ENCODE measurements around the gene CDR2.
"Not testable (repeated sequence)": the region's sequence is repeated elsewhere in the genome, so short reads cannot be mapped to it uniquely, and the experiment has no call there.

Gene CDR2

GRCh38 chr16:22352723-22353122 is 21.7 kb downstream of the CDR2 start:
- no peak for DNase-seq (ENCODE audit: low read depth)

DNA sequence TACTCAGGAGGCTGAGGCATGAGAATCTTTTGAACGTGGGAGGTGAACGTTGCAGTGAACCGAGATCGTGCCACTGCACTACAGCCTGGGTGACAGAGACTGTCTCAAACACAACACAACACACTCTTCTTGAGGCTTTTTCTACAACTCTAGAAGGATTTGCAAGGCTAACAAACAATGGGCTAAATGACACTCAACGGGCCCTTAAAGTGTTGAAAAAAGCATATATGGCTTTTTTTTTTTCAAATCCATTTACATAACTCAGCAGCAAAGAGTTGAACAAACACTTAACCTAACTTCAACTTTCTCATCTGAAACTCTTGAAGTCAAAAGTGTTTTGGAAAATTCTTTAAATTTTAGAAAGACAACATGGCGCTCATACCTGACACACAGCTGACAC is 22.3 kb downstream of the CDR2 start:
- no peak for DNase-seq (ENCODE audit: low read depth)

DNA sequence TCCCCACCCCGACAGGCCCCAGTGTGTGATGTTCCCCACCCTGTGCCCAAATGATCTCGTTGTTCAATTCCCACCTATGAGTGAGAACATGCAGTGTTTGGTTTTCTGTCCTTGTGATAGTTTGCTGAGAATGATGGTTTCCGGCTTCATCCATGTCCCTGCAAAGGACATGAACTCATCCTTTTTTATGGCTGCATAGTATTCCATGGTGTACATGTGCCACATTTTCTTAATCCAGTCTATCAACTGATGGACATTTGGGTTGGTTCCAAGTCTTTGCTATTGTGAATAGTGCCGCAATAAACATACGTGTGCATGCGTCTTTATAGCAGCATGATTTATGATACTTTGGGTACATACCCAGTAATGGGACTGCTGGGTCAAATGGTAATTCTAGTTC is 23.4 kb downstream of the CDR2 start:
- DNase-seq (ENCODE audit: low read depth) = not testable (repeated sequence)

DNA sequence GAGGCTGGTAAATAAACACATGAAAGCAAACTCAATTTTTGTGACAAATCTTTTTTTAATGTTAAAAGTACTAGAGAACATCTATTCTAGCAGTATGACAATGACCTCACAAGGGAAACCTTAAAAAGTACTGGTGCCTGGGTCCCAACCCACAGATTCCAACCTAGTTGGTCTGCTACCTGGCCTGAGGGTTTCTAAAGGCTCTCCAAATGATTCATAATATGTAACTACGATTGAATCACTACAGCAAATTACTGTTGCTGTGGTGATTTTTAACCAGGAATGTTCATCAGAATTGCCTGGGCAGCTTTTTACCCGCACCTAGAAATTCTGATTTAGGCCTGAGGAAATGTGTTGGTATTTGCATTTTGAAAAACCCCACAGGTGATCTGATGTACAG is 26.1 kb downstream of the CDR2 start:
- no peak for DNase-seq (ENCODE audit: low read depth)

DNA sequence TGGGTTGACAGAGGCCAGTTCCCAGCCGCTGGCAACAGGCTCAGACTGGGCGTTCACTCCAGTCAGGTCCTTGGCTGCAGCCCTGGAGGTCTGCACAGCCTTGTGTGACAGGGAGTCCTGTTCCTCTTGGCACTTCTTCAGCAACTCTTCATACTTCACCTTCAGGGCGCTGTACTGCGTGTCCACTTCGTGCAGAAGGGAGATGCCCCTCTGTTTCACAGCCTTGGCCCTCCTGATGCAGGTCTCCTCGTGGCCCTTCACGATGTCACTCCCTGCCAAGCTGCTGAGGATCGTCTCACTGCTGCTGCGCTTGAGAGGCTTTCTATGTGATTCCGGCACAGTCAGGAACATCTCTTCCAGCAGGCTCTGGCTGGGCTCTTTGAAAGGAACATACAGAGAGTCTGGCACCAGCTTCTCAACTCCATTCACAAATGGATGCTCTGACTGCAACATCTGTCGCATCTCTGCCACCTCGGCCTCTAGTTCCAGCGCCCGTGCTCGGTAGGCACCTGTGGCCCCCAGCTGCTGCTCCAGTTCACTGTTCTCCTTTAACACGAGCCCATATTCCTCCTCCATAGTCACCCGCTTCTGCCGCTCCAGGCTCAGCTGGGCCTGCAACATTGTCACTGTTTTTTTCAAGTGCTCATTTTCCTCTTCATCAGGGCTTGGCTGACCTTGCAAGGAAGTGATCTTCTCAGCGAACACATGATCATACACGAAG is 27.2 kb downstream of the CDR2 start:
- DNase-seq (ENCODE audit: low read depth) = no peak

GRCh38 chr16:22346483-22346882 is 27.9 kb downstream of the CDR2 start:
- DNase-seq (ENCODE audit: low read depth) = no peak

DNA sequence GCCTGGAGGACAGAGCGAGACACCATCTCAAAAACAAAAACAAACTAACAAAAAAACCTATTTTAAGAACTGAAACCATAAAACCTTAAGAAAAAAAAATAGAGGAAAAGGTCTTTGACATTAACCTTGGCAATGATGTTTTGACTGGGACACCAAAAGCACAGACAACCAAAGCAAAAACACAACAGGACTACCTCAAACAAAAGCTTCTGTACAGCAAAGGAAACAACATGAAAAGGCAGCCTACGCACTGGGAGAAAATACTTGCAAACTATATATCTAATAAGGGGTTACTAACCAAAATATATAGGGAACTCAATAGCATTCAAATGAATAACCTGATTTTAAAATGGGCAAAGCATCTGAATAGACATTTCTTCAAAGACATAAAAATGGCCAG is 32.3 kb downstream of the CDR2 start:
- DNase-seq (ENCODE audit: low read depth) = no peak

- no peak for DNase-seq (ENCODE audit: low read depth)
These were observed 33.5 kb downstream of the CDR2 start for GRCh38 chr16:22340945-22341344.

DNA sequence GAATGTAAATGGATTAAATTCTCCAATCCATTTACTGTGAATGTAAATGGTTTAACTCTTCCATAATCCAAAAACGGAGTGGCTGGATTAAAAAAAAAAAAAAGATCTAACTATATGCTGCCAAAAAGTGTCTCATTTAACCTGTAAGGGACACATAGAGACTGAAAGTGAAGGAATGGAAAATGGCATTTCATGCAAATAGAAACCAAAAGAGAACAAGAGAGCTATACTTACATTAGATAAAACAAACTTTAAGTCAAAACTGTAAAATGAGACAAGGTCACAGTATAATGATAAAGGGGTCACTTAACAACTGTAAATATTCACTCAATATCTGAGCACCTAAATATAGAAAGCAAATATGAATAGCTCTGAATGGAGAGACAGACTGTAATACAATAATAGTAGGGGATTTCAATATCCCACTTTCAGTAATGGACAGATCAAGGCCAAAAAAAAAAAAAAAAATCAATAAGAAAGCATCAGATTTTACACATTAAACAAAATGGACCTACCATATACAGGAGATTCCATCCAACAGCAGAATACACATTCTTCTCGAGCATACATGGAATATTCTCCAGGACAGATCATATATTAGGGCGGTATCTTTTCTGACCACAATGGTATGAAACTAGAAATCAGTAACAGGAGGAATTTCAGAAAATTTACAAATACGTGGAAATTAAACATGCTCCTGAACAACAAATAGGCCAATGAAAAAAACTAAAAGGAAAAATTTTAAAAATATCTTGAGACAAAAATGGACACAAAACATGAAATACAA is 36.4 kb downstream of the CDR2 start:
- DNase-seq (ENCODE audit: low read depth) = no peak

GRCh38 chr16:22337045-22337444 is 37.4 kb downstream of the CDR2 start:
- DNase-seq (ENCODE audit: low read depth) = no peak

- DNase-seq (ENCODE audit: low read depth) = no peak
These were observed 37.8 kb downstream of the CDR2 start for GRCh38 chr16:22336581-22336980.

GRCh38 chr16:22335668-22336246 is 38.7 kb downstream of the CDR2 start:
- DNase-seq (ENCODE audit: low read depth) = no peak

DNA sequence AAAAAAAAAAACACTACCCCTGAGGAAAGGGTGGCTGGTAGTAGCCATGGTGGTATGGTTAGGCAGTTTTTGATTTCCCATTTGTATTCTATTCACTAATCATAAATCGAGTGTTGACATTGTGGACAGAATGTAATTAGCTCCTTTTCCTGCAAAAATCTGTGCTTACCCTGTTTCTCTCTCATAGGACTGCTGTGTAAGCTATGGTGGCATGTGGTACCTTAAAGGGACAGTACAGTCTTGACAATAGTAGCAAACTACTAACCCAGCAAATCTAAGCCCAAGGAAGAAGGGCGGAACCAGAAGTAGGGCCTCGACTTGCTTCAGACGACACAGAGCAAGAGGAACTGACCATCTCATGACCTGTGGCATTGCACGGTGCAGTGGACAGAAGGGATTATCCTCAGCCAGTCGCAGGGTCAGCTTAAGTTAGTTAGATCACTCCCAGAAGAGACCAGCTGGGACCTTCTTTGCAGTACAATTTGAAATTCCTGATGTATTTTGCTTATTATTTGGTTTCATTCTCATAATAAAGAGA is 40.9 kb downstream of the CDR2 start:
- no peak for DNase-seq (ENCODE audit: low read depth)

DNA sequence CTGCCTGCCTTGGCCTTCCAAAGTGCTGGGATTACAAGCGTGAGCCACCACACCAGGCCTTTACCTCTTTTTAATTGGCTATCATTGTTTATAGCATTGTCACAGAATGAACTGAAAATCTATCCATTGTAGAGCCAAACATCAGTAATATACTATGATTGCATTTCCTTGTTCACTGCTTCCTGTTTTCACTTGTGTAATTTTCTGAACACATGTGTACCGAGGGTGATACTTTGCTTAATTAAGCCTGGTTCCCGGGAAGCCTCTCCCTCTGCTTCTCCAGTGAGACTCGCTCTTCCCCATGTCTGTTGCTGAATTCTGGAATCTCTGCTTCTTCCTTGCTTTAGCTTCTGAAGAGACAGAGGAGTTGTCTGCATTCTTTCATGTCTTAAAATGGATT is 44.1 kb downstream of the CDR2 start:
- no peak for DNase-seq (ENCODE audit: low read depth)

GRCh38 chr16:22329199-22329695 is 45.2 kb downstream of the CDR2 start:
- no peak for DNase-seq (ENCODE audit: low read depth)

- DNase-seq (ENCODE audit: low read depth) = no peak
These were observed 46.2 kb downstream of the CDR2 start for GRCh38 chr16:22328081-22328725.

GRCh38 chr16:22327446-22327775 is 47.0 kb downstream of the CDR2 start:
- no peak for DNase-seq (ENCODE audit: low read depth)

DNA sequence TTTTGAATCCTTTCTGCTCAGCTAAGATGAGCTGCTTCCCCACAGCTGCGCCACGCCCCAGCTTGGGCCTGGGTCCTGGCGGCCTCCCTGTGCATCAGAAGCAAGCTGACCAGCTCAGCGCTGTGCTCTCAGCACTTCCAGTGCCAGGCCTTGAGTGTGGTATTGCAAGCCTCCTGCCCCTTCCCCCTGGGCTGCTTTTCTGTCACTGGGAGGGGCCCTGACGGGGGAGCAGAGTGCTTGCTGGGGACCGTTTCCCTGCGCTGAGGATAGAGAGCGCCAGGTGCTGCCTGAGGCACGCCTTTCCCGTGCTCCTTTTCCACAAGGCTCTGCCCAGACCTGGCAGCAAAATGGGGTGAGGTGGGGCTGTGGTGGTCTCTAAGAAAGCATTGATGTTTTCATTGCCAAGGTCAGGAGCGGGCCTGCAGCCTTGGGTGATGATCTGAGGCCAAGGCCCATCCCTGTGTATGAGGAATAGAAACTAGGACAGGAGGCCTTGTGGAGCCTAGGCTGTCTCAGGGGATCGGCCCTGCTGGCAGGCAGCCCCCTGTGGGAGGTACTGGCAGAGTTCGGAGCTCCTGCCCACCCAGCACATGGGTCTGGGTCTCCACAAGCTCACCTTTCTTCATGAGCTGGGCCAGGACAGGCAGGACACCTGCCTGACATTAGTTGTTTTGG is 47.5 kb downstream of the CDR2 start:
- DNase-seq (ENCODE audit: low read depth) = no peak

DNA sequence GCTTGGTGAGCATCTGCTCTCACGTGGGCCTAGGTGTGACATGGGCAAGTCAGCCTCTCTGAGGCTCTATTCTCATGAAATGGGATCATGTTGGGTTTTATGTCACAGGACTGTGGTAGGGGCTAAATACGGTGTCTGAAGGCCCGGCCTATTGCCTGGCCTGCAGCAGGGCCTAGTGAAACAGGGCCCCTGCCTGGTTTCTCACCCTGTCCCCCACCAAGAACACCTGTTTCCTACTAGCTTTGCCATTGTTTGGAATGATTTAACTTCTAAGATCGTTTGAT is 48.1 kb downstream of the CDR2 start:
- no peak for DNase-seq (ENCODE audit: low read depth)

GRCh38 chr16:22325598-22326368 is 48.6 kb downstream of the CDR2 start:
- DNase-seq (ENCODE audit: low read depth) = no peak
